HG02870 (cell line): ENCODE measurements around the gene ATRAID.

Source experiments
- ATAC-seq: cut with Tn5 transposase; IDR thresholded peaks from one replicate; pipeline ENCODE4 v1.9.1; 2021; ENCODE audit warnings: mild to moderate bottlenecking, moderate library complexity; ENCODE audit not compliant: unreplicated experiment

The ATRAID gene

GRCh38 chr2:27247893-27248292 lies 36.1 kb downstream of the ATRAID start:
- no peak for ATAC-seq

GRCh38 chr2:27249159-27249890 lies 37.5 kb downstream of the ATRAID start:
- ATAC-seq = no peak

GRCh38 chr2:27249891-27250651 lies 38.2 kb downstream of the ATRAID start:
- no peak for ATAC-seq

- no peak for ATAC-seq
Measured at GRCh38 chr2:27250652-27251379, 39.0 kb downstream of the ATRAID start.

- ATAC-seq = no peak
Measured at GRCh38 chr2:27251766-27252165, 39.9 kb downstream of the ATRAID start.

- ATAC-seq = no peak
Measured at GRCh38 chr2:27255187-27255586, 43.3 kb downstream of the ATRAID start.

- ATAC-seq = no peak
Measured at GRCh38 chr2:27255660-27256059, 43.8 kb downstream of the ATRAID start.

GRCh38 chr2:27256855-27257454 lies 45.1 kb downstream of the ATRAID start:
- ATAC-seq = no peak

GRCh38 chr2:27258051-27258450 lies 46.2 kb downstream of the ATRAID start:
- ATAC-seq = no peak

- ATAC-seq = no peak
Measured at GRCh38 chr2:27261241-27261925, 49.5 kb downstream of the ATRAID start.

GRCh38 chr2:27261926-27262298 lies 50.1 kb downstream of the ATRAID start:
- ATAC-seq = no peak

GRCh38 chr2:27262379-27263286 lies 50.8 kb downstream of the ATRAID start, which contains the start of gene SLC30A3:
TSS of gene SLC30A3 (minus strand) at chr2:27263047. CDS start at chr2:27262906, 141 bp downstream.
- no peak for ATAC-seq

GRCh38 chr2:27263287-27264252 lies 51.7 kb downstream of the ATRAID start:
- ATAC-seq = no peak

GRCh38 chr2:27264253-27264752 lies 52.5 kb downstream of the ATRAID start:
- no peak for ATAC-seq

GRCh38 chr2:27264753-27265535 lies 53.1 kb downstream of the ATRAID start:
- ATAC-seq = no peak

- ATAC-seq = no peak
Measured at GRCh38 chr2:27265536-27265870, 53.7 kb downstream of the ATRAID start.
